Measurements from ENCODE around the gene GPR146.

The GPR146 gene

GRCh38 chr7:1095621-1096155, 51.3 kb downstream of the GPR146 start:
- Mint-ChIP-seq H3K9me3 (no peaks in the 10 kb centered on the region), H3K4me1 (no peaks in the 10 kb centered on the region), H3K27ac (ENCODE audit: low read depth) (no peak overlapping the region), H3K27me3 (no peaks in the 10 kb centered on the region), H3K4me3 (no peak overlapping the region), H3K36me3 (ENCODE audit: insufficient read depth) (no peaks in the 10 kb centered on the region)
- ATAC-seq (replicated peaks; ENCODE audit: extremely low read depth, poor library complexity, severe bottlenecking) = no peak
- DNase-seq (ENCODE audit: low spot score in 2 of 2) = no peak

- ATAC-seq (replicated peaks; ENCODE audit: extremely low read depth, poor library complexity, severe bottlenecking) (no peak), DNase-seq (ENCODE audit: low spot score in 2 of 2) (no peak)
- Mint-ChIP-seq H3K4me1 (no peaks in the 10 kb centered on the region), H3K27ac (ENCODE audit: low read depth) (no peak overlapping the region), H3K4me3 (no peak overlapping the region), H3K27me3 (no peaks in the 10 kb centered on the region), H3K36me3 (ENCODE audit: insufficient read depth) (no peaks in the 10 kb centered on the region), H3K9me3 (no peaks in the 10 kb centered on the region)
Measured at GRCh38 chr7:1096156-1097119, 52.1 kb downstream of the GPR146 start.

- ATAC-seq (replicated peaks; ENCODE audit: extremely low read depth, poor library complexity, severe bottlenecking) (no peak), DNase-seq (ENCODE audit: low spot score in 2 of 2) (no peak)
- Mint-ChIP-seq H3K9me3 (no peaks in the 10 kb centered on the region), H3K27me3 (no peaks in the 10 kb centered on the region), H3K4me3 (no peak overlapping the region), H3K4me1 (no peaks in the 10 kb centered on the region), H3K27ac (ENCODE audit: low read depth) (no peak overlapping the region), H3K36me3 (ENCODE audit: insufficient read depth) (no peaks in the 10 kb centered on the region)
Measured at GRCh38 chr7:1097120-1097504, 52.8 kb downstream of the GPR146 start.

GRCh38 chr7:1098243-1099153, 54.2 kb downstream of the GPR146 start:
- no peak overlapping the region for H3K27ac Mint-ChIP-seq (ENCODE audit: low read depth)
- H3K36me3 Mint-ChIP-seq (ENCODE audit: insufficient read depth) = no peaks in the 10 kb centered on the region
- H3K27me3 Mint-ChIP-seq = no peaks in the 10 kb centered on the region
- no peak overlapping the region for H3K4me3 Mint-ChIP-seq
- H3K4me1 Mint-ChIP-seq = peaks cover 4% of the 10 kb centered on the region
- no peak for ATAC-seq (replicated peaks; ENCODE audit: extremely low read depth, poor library complexity, severe bottlenecking)
- no peak for DNase-seq (ENCODE audit: low spot score in 2 of 2)
- H3K9me3 Mint-ChIP-seq = no peaks in the 10 kb centered on the region

- ATAC-seq (replicated peaks; ENCODE audit: extremely low read depth, poor library complexity, severe bottlenecking) (no peak), DNase-seq (ENCODE audit: low spot score in 2 of 2) (no peak)
- Mint-ChIP-seq H3K9me3 (no peaks in the 10 kb centered on the region), H3K4me3 (no peak overlapping the region), H3K4me1 (peaks cover 6% of the 10 kb centered on the region), H3K27me3 (no peaks in the 10 kb centered on the region), H3K36me3 (ENCODE audit: insufficient read depth) (no peaks in the 10 kb centered on the region), H3K27ac (ENCODE audit: low read depth) (no peak overlapping the region)
Measured at GRCh38 chr7:1099154-1099542, 54.8 kb downstream of the GPR146 start.

- ATAC-seq (replicated peaks; ENCODE audit: extremely low read depth, poor library complexity, severe bottlenecking) = no peak
Measured at GRCh38 chr7:1099637-1100036, 55.3 kb downstream of the GPR146 start.

GRCh38 chr7:1100386-1100785, 56.0 kb downstream of the GPR146 start:
- Mint-ChIP-seq H3K27me3 (no peaks in the 10 kb centered on the region), H3K36me3 (ENCODE audit: insufficient read depth) (no peaks in the 10 kb centered on the region), H3K9me3 (no peaks in the 10 kb centered on the region), H3K4me3 (no peak overlapping the region), H3K4me1 (peaks cover 6% of the 10 kb centered on the region), H3K27ac (ENCODE audit: low read depth) (no peak overlapping the region)
- DNase-seq (ENCODE audit: low spot score in 2 of 2) (no peak), ATAC-seq (replicated peaks; ENCODE audit: extremely low read depth, poor library complexity, severe bottlenecking) (no peak)

More at GRCh38 chr7:1099637-1100036, 55.3 kb downstream of the GPR146 start:
- Mint-ChIP-seq H3K27me3 (no peaks in the 10 kb centered on the region), H3K4me3 (no peak overlapping the region), H3K27ac (ENCODE audit: low read depth) (no peak overlapping the region), H3K4me1 (peaks cover 6% of the 10 kb centered on the region), H3K9me3 (no peaks in the 10 kb centered on the region), H3K36me3 (ENCODE audit: insufficient read depth) (no peaks in the 10 kb centered on the region)
- DNase-seq (ENCODE audit: low spot score in 2 of 2) = no peak

- Mint-ChIP-seq H3K4me1 (peaks cover 6% of the 10 kb centered on the region), H3K27ac (ENCODE audit: low read depth) (no peak overlapping the region), H3K9me3 (no peaks in the 10 kb centered on the region), H3K4me3 (no peak overlapping the region), H3K27me3 (no peaks in the 10 kb centered on the region), H3K36me3 (ENCODE audit: insufficient read depth) (no peaks in the 10 kb centered on the region)
- DNase-seq (ENCODE audit: low spot score in 2 of 2) (no peak), ATAC-seq (replicated peaks; ENCODE audit: extremely low read depth, poor library complexity, severe bottlenecking) (no peak)
Measured at GRCh38 chr7:1100834-1101562, 56.7 kb downstream of the GPR146 start.

- DNase-seq (ENCODE audit: low spot score in 2 of 2) (no peak), ATAC-seq (replicated peaks; ENCODE audit: extremely low read depth, poor library complexity, severe bottlenecking) (no peak)
- no peak overlapping the region for H3K27ac Mint-ChIP-seq (ENCODE audit: low read depth)
- no peaks in the 10 kb centered on the region for H3K36me3 Mint-ChIP-seq (ENCODE audit: insufficient read depth)
- H3K4me1 Mint-ChIP-seq = peaks cover 6% of the 10 kb centered on the region
- H3K4me3 Mint-ChIP-seq = no peak overlapping the region
- H3K27me3 Mint-ChIP-seq = no peaks in the 10 kb centered on the region
- H3K9me3 Mint-ChIP-seq = no peaks in the 10 kb centered on the region
Measured at GRCh38 chr7:1101563-1102431, 57.5 kb downstream of the GPR146 start.

GRCh38 chr7:1103009-1103788, 58.9 kb downstream of the GPR146 start:
- H3K9me3 Mint-ChIP-seq = no peaks in the 10 kb centered on the region
- H3K4me3 Mint-ChIP-seq = peak overlapping the region; percentile 74
- H3K27me3 Mint-ChIP-seq = no peaks in the 10 kb centered on the region
- peaks cover 6% of the 10 kb centered on the region for H3K4me1 Mint-ChIP-seq
- no peaks in the 10 kb centered on the region for H3K36me3 Mint-ChIP-seq (ENCODE audit: insufficient read depth)
- ATAC-seq (replicated peaks; ENCODE audit: extremely low read depth, poor library complexity, severe bottlenecking) = peak; percentile 49
- peak overlapping the region; percentile 75 for H3K27ac Mint-ChIP-seq (ENCODE audit: low read depth)
- no peak for DNase-seq (ENCODE audit: low spot score in 2 of 2)

Measured in central memory CD8-positive, alpha-beta T cell (primary cell).